ENCODE results near the gene CTSW. TPM values are rescaled to one million over a fixed set of nuclear protein-coding genes. Genes with fewer than 3 reads are reported as not detected.

CTSW gene
- total and polyA plus RNA-seq, 2 donors (not counting 1 experiment from before 2014, with no cell fraction given), result 0.84 to 4.6 TPM

DNA sequence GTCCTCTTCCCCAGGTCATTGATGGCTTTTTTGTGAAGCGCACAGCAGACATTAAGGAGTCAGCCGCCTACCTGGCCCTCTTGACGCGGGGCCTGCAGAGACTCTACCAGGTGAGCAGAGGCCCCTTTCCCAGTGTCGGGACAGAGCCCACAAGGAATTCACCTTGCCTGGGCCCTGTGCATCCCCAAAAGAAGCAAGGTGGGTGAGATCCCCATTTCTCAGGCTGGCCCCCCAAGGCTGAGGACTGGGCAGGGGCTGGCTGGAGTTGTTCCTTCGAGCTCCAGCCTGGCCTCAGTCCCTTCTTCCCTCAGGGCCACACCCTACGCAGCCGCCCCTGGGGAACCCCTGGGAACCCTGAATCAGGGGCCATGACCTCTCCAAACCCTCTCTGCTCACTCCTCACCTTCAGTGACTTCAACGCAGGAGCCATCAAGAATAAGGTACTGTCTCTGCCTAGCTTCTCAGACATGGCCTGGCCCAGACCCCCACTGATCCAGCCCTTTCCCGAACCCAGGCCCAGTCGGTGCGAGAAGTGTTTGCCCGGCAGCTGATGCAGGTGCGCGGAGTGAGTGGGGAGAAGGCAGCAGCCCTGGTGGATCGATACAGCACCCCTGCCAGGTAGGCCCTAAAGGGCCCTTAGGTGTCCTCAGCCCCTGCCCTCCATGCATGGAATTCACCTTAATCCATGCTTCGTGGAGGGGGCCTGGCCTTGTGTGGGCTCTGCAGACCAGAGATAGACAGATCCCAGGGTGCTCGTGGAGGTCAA lies 14.7 kb upstream of the CTSW start:
- Mint-ChIP-seq H3K4me3 (no peak overlapping the region), H3K27me3 (no peaks in the 10 kb centered on the region), H3K4me1 (peaks cover 18% of the 10 kb centered on the region), H3K27ac (no peak overlapping the region), H3K9me3 (ENCODE audit: insufficient read depth) (no peaks in the 10 kb centered on the region)
- WGBS (ENCODE audit: insufficient coverage), result 93% methylated on average over 18 of the region's 18 CpGs
- H3K79me2 ChIP-seq (ENCODE audit: control insufficient read depth, insufficient read depth, low read length), result peaks cover 30% of the 10 kb centered on the region
- H3K4me1 ChIP-seq (ENCODE audit: control insufficient read depth in 2 of 2, insufficient read depth in 2 of 2, low read length in 2 of 2), result peaks cover 9 to 18% of the 10 kb centered on the region in 2 donors
- H3K4me3 ChIP-seq (ENCODE audit: control extremely low read depth in 1 of 5, extremely low read depth in 1 of 5, insufficient read depth in 1 of 5, low read depth in 2 of 5, low read length in 4 of 5), result no peak overlapping the region
- no peak for ATAC-seq (ENCODE audit: low read depth)
- ChIA-PET CTCF (no interaction called here), POLR2A (no interaction called here)
- intact Hi-C loops (cut with micrococcal nuclease), result no loop called here
- H3K9ac ChIP-seq (ENCODE audit: low read length), result no peak overlapping the region
- H4K20me1 ChIP-seq (ENCODE audit: control insufficient read depth, insufficient read depth, low read length, poor library complexity, severe bottlenecking), result peaks cover 34% of the 10 kb centered on the region
- peaks cover 0 to 52% of the 10 kb centered on the region in 2 experiments for H3K36me3 ChIP-seq (replicated peaks in 1 of 2; ENCODE audit: control extremely low read depth in 1 of 2, control insufficient read depth in 1 of 2, extremely low read depth in 1 of 2, insufficient read depth in 2 of 2, low read length in 1 of 2)
- H3K27ac ChIP-seq (ENCODE audit: low read length in 2 of 2), result no peak overlapping the region
- no peak overlapping the region for H3K4me2 ChIP-seq (replicated peaks; ENCODE audit: low read depth, low read length, poor library complexity, severe bottlenecking)
- no peaks in the 10 kb centered on the region for H3K9me3 ChIP-seq (ENCODE audit: control extremely low read depth in 1 of 3, control insufficient read depth in 2 of 3, insufficient read depth in 1 of 3, low read length in 2 of 3)
- no peak overlapping the region for H2AFZ ChIP-seq (ENCODE audit: insufficient read depth, low read depth, low read length, poor library complexity, severe bottlenecking)
- H3K27me3 ChIP-seq (replicated peaks in 1 of 4; ENCODE audit: control extremely low read depth in 1 of 4, control insufficient read depth in 3 of 4, insufficient read depth in 4 of 4, low read length in 3 of 4), result no peaks in the 10 kb centered on the region
- no peak for TF ChIP-seq EZH2 (IDR thresholded peaks at IDR 0.05; ENCODE audit: borderline replicate concordance, insufficient read depth, low read depth, low read length, poor library complexity, severe bottlenecking)
- TF ChIP-seq CTCF (IDR thresholded peaks at IDR 0.05), result no peak
- DNase-seq, result no peak

GRCh38 chr11:65865550-65866172 lies 14.0 kb upstream of the CTSW start:
- Histone ChIP-seq H3K4me1 (ENCODE audit: control insufficient read depth in 2 of 2, insufficient read depth in 2 of 2, low read length in 2 of 2) (peaks cover 12 to 19% of the 10 kb centered on the region in 2 donors), H2AFZ (ENCODE audit: insufficient read depth, low read depth, low read length, poor library complexity, severe bottlenecking) (no peak overlapping the region), H3K9me3 (ENCODE audit: control extremely low read depth in 1 of 3, control insufficient read depth in 2 of 3, insufficient read depth in 1 of 3, low read length in 2 of 3) (no peaks in the 10 kb centered on the region), H3K79me2 (ENCODE audit: control insufficient read depth, insufficient read depth, low read length) (peaks cover 30% of the 10 kb centered on the region), H3K27ac (ENCODE audit: low read length in 2 of 2) (no peak overlapping the region), H3K9ac (ENCODE audit: low read length) (no peak overlapping the region), H3K4me2 (replicated peaks; ENCODE audit: low read depth, low read length, poor library complexity, severe bottlenecking) (no peak overlapping the region), H3K27me3 (replicated peaks in 1 of 4; ENCODE audit: control extremely low read depth in 1 of 4, control insufficient read depth in 3 of 4, insufficient read depth in 4 of 4, low read length in 3 of 4) (no peaks in the 10 kb centered on the region), H4K20me1 (ENCODE audit: control insufficient read depth, insufficient read depth, low read length, poor library complexity, severe bottlenecking) (peaks cover 34% of the 10 kb centered on the region), H3K36me3 (replicated peaks in 1 of 2; ENCODE audit: control extremely low read depth in 1 of 2, control insufficient read depth in 1 of 2, extremely low read depth in 1 of 2, insufficient read depth in 2 of 2, low read length in 1 of 2) (peaks cover 0 to 52% of the 10 kb centered on the region in 2 experiments), H3K4me3 (ENCODE audit: control extremely low read depth in 1 of 5, extremely low read depth in 1 of 5, insufficient read depth in 1 of 5, low read depth in 2 of 5, low read length in 4 of 5) (no peak overlapping the region)
- no peak for ATAC-seq (ENCODE audit: low read depth)
- Mint-ChIP-seq H3K4me1 (peaks cover 19% of the 10 kb centered on the region), H3K4me3 (no peak overlapping the region), H3K27me3 (no peaks in the 10 kb centered on the region), H3K9me3 (ENCODE audit: insufficient read depth) (no peaks in the 10 kb centered on the region), H3K27ac (no peak overlapping the region)
- DNase-seq, result no peak
- TF ChIP-seq EZH2 (IDR thresholded peaks at IDR 0.05; ENCODE audit: borderline replicate concordance, insufficient read depth, low read depth, low read length, poor library complexity, severe bottlenecking), result no peak
- no peak for TF ChIP-seq CTCF (IDR thresholded peaks at IDR 0.05)
- POLR2A ChIA-PET, result interaction anchor here (0.5 to 0.6 kb wide), 2 partner anchors 13 to 179 kb away, joined by 3 read pairs; no protein-coding TSS in a partner anchor
- 93% methylated on average over 6 of the region's 9 CpGs for WGBS (ENCODE audit: insufficient coverage)
- CTCF ChIA-PET, result interaction anchor here (0.7 to 7.0 kb wide), 2 partner anchors 22 to 96 kb away, joined by 6 to 65 read pairs; partner anchors contain the start of genes CCDC85B and FIBP
- intact Hi-C loops (cut with micrococcal nuclease), result no loop called here

All from B cell (primary cell).